ENCODE data around the gene MROH2A. TPM values are rescaled to one million over a fixed set of nuclear protein-coding genes. Genes with fewer than 3 reads are reported as not detected.

The MROH2A gene
- total RNA-seq, 2 donors from 2014 or later: 2.3 TPM; not detected in 1

DNA sequence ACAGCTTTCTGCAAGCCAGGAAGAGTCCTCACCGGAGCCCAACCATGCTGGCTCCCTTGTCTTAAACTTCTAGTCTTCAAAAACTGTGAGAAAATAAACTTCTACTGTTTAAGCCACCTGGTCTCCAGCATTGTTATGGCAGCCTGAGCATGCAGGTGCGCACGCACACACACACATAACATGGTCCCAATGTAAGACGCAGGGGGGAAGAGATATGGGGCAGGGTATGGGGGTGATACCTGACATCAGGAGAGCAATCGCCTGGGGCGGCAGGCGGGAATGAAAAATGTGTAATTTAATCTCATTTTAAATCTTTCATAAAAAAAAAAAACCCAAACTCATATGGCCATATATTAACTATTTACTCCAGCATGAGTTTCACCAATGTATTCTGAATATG, 58.2 kb downstream of the MROH2A start:
- Histone ChIP-seq H3K4me1 (replicated peaks) (no peaks in the 10 kb centered on the region), H3K27ac (no peak overlapping the region), H3K36me3 (no peaks in the 10 kb centered on the region), H3K9me3 (no peaks in the 10 kb centered on the region), H3K27me3 (replicated peaks; ENCODE audit: insufficient read depth) (no peaks in the 10 kb centered on the region), H3K4me3 (no peak overlapping the region)
- intact Hi-C loops (cut with DNase I): no loop called here
- TF ChIP-seq POLR2A (IDR thresholded peaks at IDR 0.05) (no peak), POLR2AphosphoS5 (IDR thresholded peaks at IDR 0.05) (no peak)
- TF ChIP-seq, protein P1, sequence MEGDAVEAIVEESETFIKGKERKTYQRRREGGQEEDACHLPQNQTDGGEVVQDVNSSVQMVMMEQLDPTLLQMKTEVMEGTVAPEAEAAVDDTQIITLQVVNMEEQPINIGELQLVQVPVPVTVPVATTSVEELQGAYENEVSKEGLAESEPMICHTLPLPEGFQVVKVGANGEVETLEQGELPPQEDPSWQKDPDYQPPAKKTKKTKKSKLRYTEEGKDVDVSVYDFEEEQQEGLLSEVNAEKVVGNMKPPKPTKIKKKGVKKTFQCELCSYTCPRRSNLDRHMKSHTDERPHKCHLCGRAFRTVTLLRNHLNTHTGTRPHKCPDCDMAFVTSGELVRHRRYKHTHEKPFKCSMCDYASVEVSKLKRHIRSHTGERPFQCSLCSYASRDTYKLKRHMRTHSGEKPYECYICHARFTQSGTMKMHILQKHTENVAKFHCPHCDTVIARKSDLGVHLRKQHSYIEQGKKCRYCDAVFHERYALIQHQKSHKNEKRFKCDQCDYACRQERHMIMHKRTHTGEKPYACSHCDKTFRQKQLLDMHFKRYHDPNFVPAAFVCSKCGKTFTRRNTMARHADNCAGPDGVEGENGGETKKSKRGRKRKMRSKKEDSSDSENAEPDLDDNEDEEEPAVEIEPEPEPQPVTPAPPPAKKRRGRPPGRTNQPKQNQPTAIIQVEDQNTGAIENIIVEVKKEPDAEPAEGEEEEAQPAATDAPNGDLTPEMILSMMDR (IDR thresholded peaks at IDR 0.05): no peak
- WGBS: 97% methylated on average over 7 of the region's 7 CpGs
- DNase-seq (ENCODE audit: low spot score): no peak

DNA sequence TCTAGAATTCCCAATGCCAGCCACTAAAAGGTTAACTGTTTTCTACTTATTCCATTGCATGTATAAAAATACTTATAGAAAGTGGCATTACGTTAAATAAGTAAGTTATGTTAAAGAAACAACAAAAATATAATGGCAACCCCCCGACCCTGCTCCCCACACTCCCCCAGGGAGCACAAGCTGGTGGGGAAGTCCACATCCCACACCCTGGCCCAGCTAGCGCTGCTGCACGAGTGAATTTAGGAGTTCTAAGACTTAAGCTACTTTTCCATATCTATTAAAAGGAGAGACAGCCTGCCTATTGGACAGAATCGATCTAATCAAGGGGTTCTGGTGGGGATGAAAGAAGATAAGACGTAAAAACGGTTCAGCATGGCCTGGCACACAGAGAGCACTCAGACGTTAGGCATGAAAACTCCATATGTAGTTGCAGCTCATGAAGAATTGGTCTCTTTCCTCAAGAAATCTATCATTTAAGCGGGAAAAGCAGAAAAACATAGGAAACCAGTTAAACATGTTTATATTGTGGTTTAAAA, 59.6 kb downstream of the MROH2A start:
- DNase-seq (ENCODE audit: low spot score): no peak
- 74% methylated on average over 9 of the region's 9 CpGs for WGBS
- TF ChIP-seq, protein P1 (IDR thresholded peaks at IDR 0.05): no peak
- TF ChIP-seq POLR2A (IDR thresholded peaks at IDR 0.05): no peak
- TF ChIP-seq POLR2AphosphoS5 (IDR thresholded peaks at IDR 0.05): no peak

DNA sequence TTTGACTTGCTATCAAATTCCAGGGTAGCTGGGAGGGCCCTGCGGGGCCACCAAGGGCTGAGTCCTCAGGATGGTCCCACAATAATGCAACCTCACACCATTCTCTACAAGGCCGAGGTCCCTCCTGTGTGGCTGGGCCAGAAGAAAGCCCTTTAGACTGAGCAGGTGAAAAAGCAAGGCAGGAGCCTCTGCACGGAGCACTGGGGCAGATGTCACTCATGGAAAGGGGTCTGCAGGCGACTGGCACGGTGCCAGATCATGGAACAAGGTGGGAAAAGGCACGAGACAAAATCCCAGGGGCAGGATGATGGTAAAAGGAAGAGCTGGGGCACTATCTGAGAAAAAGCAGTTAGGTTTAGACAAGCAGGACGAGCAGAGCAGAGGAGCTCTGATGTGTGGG, 60.1 kb downstream of the MROH2A start:
- DNase-seq (ENCODE audit: low spot score): no peak
- WGBS: 75% methylated on average over 7 of the region's 7 CpGs
- intact Hi-C loops (cut with DNase I): no loop called here

More for the DNA sequence above, 59.6 kb downstream of the MROH2A start:
- no peaks in the 10 kb centered on the region for H3K36me3 ChIP-seq
- intact Hi-C loops (cut with DNase I): no loop called here
- H3K4me1 ChIP-seq (replicated peaks): no peaks in the 10 kb centered on the region
- H3K27me3 ChIP-seq (replicated peaks; ENCODE audit: insufficient read depth): no peaks in the 10 kb centered on the region
- no peak overlapping the region for H3K27ac ChIP-seq
- no peaks in the 10 kb centered on the region for H3K9me3 ChIP-seq
- H3K4me3 ChIP-seq: no peak overlapping the region

DNA sequence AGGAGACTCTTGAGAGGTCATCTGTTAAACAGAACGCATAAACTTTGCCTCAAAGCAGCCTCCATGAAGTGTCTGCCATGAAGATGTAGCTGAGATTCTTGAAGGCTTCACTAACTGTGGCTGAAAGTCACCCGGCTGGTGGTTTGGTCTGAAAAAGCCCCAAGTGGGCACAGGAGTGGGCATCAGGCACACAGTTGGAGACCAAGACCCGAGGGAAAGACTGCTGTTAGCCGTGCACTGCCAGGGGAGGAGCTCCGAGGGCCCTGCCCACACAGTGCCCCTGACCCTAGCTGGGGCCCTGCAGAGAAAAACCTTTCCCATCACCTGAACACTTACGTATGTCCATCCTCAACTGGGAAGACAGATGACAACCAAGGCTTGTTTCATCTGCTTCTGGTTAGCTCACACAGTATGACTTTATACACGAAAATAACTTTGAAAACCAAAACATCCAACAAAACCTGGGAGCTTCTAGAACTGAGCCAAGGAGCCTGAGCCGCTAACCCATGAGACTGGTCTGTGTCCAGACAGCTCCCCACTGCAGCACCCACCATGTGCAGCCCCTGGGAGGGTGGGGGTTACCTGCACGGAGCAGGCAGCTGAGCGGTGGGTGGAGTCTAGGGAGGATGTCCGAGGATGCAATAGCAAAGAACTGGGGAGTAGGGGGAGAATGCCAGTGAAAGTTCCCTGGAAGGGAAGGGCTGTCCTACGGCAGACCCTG, 60.8 kb downstream of the MROH2A start:
- TF ChIP-seq, protein P1 (IDR thresholded peaks at IDR 0.05): no peak
- TF ChIP-seq POLR2A (IDR thresholded peaks at IDR 0.05) (no peak), POLR2AphosphoS5 (IDR thresholded peaks at IDR 0.05) (no peak)
- DNase-seq (ENCODE audit: low spot score): no peak
- H3K27ac ChIP-seq: no peak overlapping the region
- no peak overlapping the region for H3K4me3 ChIP-seq
- WGBS: 81% methylated on average over 12 of the region's 12 CpGs
- no peaks in the 10 kb centered on the region for H3K36me3 ChIP-seq
- intact Hi-C loops (cut with DNase I): no loop called here
- H3K4me1 ChIP-seq (replicated peaks): no peaks in the 10 kb centered on the region
- no peaks in the 10 kb centered on the region for H3K9me3 ChIP-seq
- H3K27me3 ChIP-seq (replicated peaks; ENCODE audit: insufficient read depth): no peaks in the 10 kb centered on the region

More for the DNA sequence above, 60.1 kb downstream of the MROH2A start:
- Histone ChIP-seq H3K36me3 (no peaks in the 10 kb centered on the region), H3K4me3 (no peak overlapping the region), H3K27me3 (replicated peaks; ENCODE audit: insufficient read depth) (no peaks in the 10 kb centered on the region), H3K4me1 (replicated peaks) (no peaks in the 10 kb centered on the region), H3K9me3 (no peaks in the 10 kb centered on the region), H3K27ac (no peak overlapping the region)
- TF ChIP-seq, protein P1 (IDR thresholded peaks at IDR 0.05): no peak
- TF ChIP-seq POLR2AphosphoS5 (IDR thresholded peaks at IDR 0.05): no peak
- no peak for TF ChIP-seq POLR2A (IDR thresholded peaks at IDR 0.05)

DNA sequence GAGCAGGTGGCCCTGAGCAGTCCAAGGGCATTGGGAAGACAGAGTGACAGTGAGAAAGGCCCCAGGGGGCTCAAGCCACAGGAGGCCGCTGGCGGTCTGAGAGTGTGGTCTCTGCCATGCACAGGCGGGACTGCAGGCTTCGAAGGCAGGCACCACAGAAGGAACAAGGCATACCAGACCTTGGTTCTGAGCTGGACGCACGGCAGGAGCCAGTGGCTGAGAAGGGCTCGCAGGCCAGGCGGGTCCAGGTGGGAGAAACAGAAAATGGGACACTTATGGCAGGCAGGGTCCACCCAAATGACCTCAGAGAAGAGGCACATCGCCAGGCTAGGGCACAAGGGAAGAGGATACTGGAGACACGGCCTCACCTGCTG, 61.3 kb downstream of the MROH2A start:
- no peaks in the 10 kb centered on the region for H3K27me3 ChIP-seq (replicated peaks; ENCODE audit: insufficient read depth)
- no peaks in the 10 kb centered on the region for H3K4me1 ChIP-seq (replicated peaks)
- 96% methylated on average over 10 of the region's 10 CpGs for WGBS
- no peak overlapping the region for H3K27ac ChIP-seq
- no peak for TF ChIP-seq POLR2AphosphoS5 (IDR thresholded peaks at IDR 0.05)
- no peak for TF ChIP-seq POLR2A (IDR thresholded peaks at IDR 0.05)
- TF ChIP-seq, protein P1 (IDR thresholded peaks at IDR 0.05): no peak
- H3K4me3 ChIP-seq: no peak overlapping the region
- intact Hi-C loops (cut with DNase I): no loop called here
- H3K9me3 ChIP-seq: no peaks in the 10 kb centered on the region
- no peak for DNase-seq (ENCODE audit: low spot score)
- no peaks in the 10 kb centered on the region for H3K36me3 ChIP-seq

Measured in prostate gland (tissue), 2 donors.